ENCODE results near the gene CD3E.

GRCh38 chr11:118265954-118266353 is 38.6 kb upstream of the CD3E start:
- TF ChIP-seq ATF3 (IDR thresholded peaks at IDR 0.05; ENCODE audit: insufficient read depth, low read depth, low read length) (no peak), YY1 (IDR thresholded peaks at IDR 0.05; ENCODE audit: low read depth, low read length) (no peak), CTCF (IDR thresholded peaks at IDR 0.05; ENCODE audit: control extremely low read depth in 1 of 3, insufficient read depth in 1 of 3, low read depth in 1 of 3, low read length in 3 of 3) (no peak), POLR2A (IDR thresholded peaks at IDR 0.05; ENCODE audit: control extremely low read depth in 1 of 2, low read depth in 2 of 2, low read length in 2 of 2) (no peak), RAD21 (IDR thresholded peaks at IDR 0.05 in 1 of 2, conservative IDR thresholded peaks at IDR 0.05 in 1 of 2; ENCODE audit: low read depth in 2 of 2, low read length in 2 of 2) (no peak), EZH2 (IDR thresholded peaks at IDR 0.05; ENCODE audit: low read depth, low read length, severe bottlenecking) (no peak), JUND (IDR thresholded peaks at IDR 0.05; ENCODE audit: low read length) (no peak), ZNF274 (IDR thresholded peaks at IDR 0.05; ENCODE audit: borderline replicate concordance, extremely low read depth, low read length) (no peak), SUZ12 (IDR thresholded peaks at IDR 0.05; ENCODE audit: low read length) (no peak), BRCA1 (IDR thresholded peaks at IDR 0.05; ENCODE audit: low read depth, low read length) (no peak), JUN (IDR thresholded peaks at IDR 0.05; ENCODE audit: low read depth, low read length) (no peak), GTF2F1 (IDR thresholded peaks at IDR 0.05; ENCODE audit: borderline replicate concordance, low read depth, low read length) (no peak), MAX (IDR thresholded peaks at IDR 0.05) (no peak), KDM1A (IDR thresholded peaks at IDR 0.05; ENCODE audit: borderline replicate concordance, low read length) (no peak)

Data from H1 (cell line).